ENCODE measurements around the gene PRKAR1B. TPM values are rescaled to one million over a fixed set of nuclear protein-coding genes. Genes with fewer than 3 reads are reported as not detected.

Gene PRKAR1B
- total RNA-seq, 1 experiment from 2014 or later = 14.1 TPM

GRCh38 chr7:759569-759968 lies 32.5 kb upstream of the PRKAR1B start:
- Histone ChIP-seq H3K27me3 (ENCODE audit: insufficient read depth, low read length) (no peaks in the 10 kb centered on the region), H3K36me3 (ENCODE audit: control insufficient read depth in 1 of 2, insufficient read depth in 2 of 2, low read length in 2 of 2) (peaks cover 23 to 57% of the 10 kb centered on the region in 2 experiments), H3K9me3 (ENCODE audit: control insufficient read depth in 1 of 2, insufficient read depth in 1 of 2, low read depth in 1 of 2, low read length in 2 of 2) (no peaks in the 10 kb centered on the region), H3K4me3 (replicated peaks in 1 of 2; ENCODE audit: low read depth in 1 of 2, low read length in 2 of 2) (no peak overlapping the region), H3K4me2 (ENCODE audit: low read length) (no peak overlapping the region), H3K9me2 (ENCODE audit: insufficient read depth) (no peaks in the 10 kb centered on the region), H3K27ac (ENCODE audit: low read depth, low read length) (no peak overlapping the region), H3K4me1 (ENCODE audit: control insufficient read depth in 1 of 2, insufficient read depth in 2 of 2, low read length in 2 of 2) (no peaks in the 10 kb centered on the region), H3K9ac (ENCODE audit: low read length) (no peak overlapping the region), H4K20me1 (ENCODE audit: insufficient read depth) (no peaks in the 10 kb centered on the region), H2AFZ (ENCODE audit: low read depth, low read length, poor library complexity, severe bottlenecking) (no peak overlapping the region), H3K79me2 (ENCODE audit: insufficient read depth, low read length) (peaks cover 8% of the 10 kb centered on the region; the same call in 1 of the 2 replicates)
- ChIA-PET RAD21 (ENCODE audit: low non-redundant PET in 1 of 2, low total read pairs in 2 of 2, uncharacterized antibody in 2 of 2, unreplicated experiment in 2 of 2) (no interaction called here), CTCF (no interaction called here), POLR2A (no interaction called here)
- TF ChIP-seq CBX3 (IDR thresholded peaks at IDR 0.05; ENCODE audit: low read depth) = no peak
- TF ChIP-seq EZH2 (IDR thresholded peaks at IDR 0.05) = no peak
- TF ChIP-seq CEBPB (IDR thresholded peaks at IDR 0.05; ENCODE audit: low read depth) = no peak
- TF ChIP-seq POLR2AphosphoS5 (IDR thresholded peaks at IDR 0.05; ENCODE audit: low read depth, low read length) = no peak
- no peak for TF ChIP-seq MAX (IDR thresholded peaks at IDR 0.05)
- TF ChIP-seq, protein P1, sequence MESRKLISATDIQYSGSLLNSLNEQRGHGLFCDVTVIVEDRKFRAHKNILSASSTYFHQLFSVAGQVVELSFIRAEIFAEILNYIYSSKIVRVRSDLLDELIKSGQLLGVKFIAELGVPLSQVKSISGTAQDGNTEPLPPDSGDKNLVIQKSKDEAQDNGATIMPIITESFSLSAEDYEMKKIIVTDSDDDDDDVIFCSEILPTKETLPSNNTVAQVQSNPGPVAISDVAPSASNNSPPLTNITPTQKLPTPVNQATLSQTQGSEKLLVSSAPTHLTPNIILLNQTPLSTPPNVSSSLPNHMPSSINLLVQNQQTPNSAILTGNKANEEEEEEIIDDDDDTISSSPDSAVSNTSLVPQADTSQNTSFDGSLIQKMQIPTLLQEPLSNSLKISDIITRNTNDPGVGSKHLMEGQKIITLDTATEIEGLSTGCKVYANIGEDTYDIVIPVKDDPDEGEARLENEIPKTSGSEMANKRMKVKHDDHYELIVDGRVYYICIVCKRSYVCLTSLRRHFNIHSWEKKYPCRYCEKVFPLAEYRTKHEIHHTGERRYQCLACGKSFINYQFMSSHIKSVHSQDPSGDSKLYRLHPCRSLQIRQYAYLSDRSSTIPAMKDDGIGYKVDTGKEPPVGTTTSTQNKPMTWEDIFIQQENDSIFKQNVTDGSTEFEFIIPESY (IDR thresholded peaks at IDR 0.05; ENCODE audit: extremely low read depth, insufficient replicate concordance, low read length) = no peak
- TF ChIP-seq ZFX (IDR thresholded peaks at IDR 0.05) = no peak
- no peak for TF ChIP-seq TCF7L2 (IDR thresholded peaks at IDR 0.05; ENCODE audit: borderline replicate concordance, extremely low read depth, insufficient read depth, insufficient read length)
- no peak for TF ChIP-seq ELF1 (IDR thresholded peaks at IDR 0.05; ENCODE audit: borderline replicate concordance, low read depth)
- no peak for TF ChIP-seq YY1 (IDR thresholded peaks at IDR 0.05; ENCODE audit: extremely low read depth, insufficient replicate concordance, low read depth, low read length)
- no peak for TF ChIP-seq RAD21 (IDR thresholded peaks at IDR 0.05; ENCODE audit: low read depth)
- intact Hi-C loops (cut with micrococcal nuclease) = no loop called here
- no peak for DNase-seq (ENCODE audit: low read depth, low spot score)
- BruUV-seq (replicated peaks) = no TSS peak
- no peak for ATAC-seq

Measured in HCT116 (cell line).